HG02798 (cell line): Measurements from ENCODE around the gene SAMD8.

Experiments
- ATAC-seq: cut with Tn5 transposase; IDR thresholded peaks from one replicate; pipeline ENCODE4 v1.9.1; 2021; ENCODE audit warnings: mild to moderate bottlenecking; ENCODE audit not compliant: unreplicated experiment, poor library complexity

Gene SAMD8

DNA sequence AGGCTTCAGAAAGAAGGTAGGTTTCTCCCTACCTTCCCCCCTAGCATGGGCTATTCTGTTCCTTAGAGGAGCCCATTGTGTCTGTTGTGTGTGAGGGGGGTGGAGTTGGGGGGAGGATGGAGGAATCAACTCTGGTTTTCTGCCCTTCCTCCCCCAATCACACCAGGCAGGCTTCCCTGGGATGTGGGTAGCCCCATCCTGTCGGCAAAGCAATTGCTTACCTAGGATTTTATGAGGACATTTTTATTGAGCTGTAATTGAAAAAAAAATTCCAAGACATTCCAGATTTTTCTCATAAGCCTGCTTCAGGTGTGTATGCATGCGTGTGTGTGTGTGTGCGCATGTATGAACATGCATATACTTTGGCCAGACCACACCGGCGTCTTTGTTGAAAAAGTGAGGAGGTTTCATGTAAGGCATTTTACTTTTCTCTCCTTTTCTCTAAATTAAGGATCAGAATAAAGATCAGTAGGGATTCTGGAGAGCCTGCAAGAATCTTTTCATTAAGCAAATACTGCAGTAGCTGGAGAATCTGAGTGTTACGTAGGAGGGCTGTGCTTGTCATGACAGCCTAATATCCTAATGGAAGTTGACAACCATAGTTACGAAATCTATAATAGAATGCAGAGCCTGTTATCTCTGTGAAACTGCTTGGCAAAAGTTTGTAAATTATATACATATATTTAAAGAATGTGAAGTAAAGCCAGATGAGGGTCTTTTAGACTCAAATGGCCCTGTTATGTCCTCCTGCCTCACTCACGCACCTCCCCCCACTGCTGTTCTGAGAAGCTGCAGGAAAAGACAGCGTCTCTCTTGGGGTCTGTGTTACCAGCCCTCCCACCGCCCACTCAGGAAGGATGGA lies 27.3 kb upstream of the SAMD8 start:
- no peak for ATAC-seq

DNA sequence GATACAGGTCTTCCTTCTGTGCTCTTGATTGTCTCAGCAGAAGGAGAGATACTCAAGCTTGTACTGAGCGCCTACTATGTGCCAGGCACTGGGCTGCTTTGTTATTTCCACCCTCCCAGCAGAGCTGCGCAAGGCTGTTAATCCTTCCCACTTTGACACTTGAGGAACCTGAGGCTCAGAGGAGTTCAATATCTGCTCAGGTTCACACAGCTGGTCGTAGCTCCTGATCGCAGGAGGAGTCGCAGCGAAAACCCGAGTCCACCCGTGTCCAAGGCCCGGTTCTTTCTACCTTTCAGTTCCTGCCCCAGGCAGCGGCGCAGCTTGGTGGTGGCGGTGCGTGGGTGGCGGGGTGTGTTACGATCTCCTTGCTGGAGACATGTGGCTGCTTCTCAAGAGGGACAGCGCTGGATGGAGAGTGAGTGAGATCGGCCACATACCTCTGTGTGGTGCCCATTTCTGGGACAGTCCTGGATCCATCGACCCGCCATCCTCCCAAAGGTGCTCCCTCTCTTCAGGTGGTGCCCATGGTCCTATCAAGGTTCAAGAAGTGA lies 26.5 kb upstream of the SAMD8 start:
- ATAC-seq: no peak

GRCh38 chr10:75086278-75086934 lies 25.1 kb upstream of the SAMD8 start:
- ATAC-seq: no peak

DNA sequence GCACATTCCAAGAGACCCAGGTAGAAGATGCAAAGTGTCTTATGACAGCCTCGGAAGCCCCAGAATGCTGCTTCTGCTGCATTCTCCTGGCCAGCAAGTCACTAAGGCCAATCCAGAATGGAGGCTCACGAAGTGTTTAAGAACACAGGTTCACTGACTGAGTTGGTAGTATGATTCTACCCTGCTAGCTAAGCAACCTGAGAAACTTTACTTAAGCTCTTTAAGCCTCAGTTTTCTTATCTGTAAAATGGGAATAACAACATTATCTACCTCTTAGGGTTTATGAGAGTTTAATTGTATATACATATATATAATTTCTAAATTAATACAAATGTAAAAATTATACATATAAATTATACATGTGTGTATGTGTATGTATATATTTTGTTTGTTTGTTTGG lies 22.8 kb upstream of the SAMD8 start:
- no peak for ATAC-seq

DNA sequence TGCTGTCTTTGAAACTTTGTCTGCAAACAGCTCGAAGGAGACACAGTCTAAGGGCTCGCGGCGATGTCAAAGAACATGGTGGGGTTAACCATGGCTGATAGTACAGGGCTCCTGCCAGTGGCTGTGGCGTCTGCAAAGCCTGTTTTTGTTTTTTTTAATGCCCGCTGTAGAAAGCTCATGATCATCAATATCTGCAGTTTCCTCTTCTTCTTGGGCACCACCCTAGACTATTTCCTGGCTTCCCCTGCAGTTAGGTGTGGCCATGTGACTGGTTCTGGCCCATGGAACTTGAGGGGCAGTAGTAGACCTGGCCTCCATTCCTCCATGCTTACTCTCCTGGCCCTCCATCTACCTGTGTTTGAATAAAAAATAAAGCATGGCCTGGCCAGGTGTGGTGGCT lies 21.8 kb upstream of the SAMD8 start:
- no peak for ATAC-seq

DNA sequence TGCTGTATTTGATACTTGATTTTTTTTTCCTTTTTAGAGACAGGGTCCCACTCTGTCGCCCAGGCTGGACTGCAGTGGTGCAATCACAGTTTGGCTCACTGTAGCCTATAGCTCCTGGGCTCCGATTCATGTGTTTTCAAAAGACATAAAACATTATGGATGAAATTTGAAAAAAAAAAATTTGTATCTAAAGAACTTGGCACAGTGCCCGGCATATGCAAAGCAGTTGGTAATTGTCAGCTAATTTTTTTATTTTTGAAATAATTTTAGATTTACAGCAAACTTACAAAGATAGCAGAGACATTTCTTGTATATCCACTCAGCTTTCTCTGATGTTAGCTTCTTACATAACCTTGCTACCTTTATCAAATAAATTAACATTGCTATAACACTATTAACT lies 20.3 kb upstream of the SAMD8 start:
- no peak for ATAC-seq

DNA sequence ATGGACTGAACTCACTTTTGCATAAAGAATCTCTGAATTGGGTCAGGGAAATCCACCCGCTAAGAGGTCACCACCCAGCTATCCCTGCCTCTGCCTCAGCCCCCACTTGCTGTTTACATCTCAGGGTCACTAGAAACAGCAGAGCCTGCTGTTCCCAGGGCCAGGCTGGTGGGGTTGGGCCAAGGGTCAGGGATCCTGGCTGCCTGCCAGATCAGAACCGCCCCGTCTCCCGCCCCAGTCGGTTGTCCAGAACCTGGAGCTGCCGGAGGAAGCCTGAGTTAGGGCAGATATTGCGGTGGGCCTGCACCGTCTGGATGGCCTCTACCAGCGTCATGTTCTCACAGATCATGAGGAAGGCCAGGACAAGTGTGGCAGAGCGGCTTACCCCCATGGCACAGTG lies 17.0 kb upstream of the SAMD8 start:
- no peak for ATAC-seq

GRCh38 chr10:75095631-75096030 lies 15.8 kb upstream of the SAMD8 start:
- no peak for ATAC-seq

DNA sequence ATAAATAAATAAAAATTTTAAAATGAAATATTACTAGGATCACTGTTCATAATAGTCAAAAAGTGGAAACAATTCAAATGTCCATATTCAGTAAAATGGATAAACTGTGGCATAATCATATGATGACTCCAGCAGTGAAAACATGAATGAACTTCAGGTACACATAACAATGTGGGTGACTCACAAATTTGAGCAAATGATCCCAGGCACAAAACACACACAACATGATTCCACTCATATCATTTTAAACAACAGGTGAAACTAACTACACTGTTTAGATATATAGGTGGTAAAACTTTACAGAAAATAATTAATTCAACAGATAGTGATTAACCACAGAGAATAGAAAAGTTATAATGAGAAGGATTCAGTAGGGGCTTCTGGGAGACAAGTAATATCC lies 14.7 kb upstream of the SAMD8 start:
- no peak for ATAC-seq

DNA sequence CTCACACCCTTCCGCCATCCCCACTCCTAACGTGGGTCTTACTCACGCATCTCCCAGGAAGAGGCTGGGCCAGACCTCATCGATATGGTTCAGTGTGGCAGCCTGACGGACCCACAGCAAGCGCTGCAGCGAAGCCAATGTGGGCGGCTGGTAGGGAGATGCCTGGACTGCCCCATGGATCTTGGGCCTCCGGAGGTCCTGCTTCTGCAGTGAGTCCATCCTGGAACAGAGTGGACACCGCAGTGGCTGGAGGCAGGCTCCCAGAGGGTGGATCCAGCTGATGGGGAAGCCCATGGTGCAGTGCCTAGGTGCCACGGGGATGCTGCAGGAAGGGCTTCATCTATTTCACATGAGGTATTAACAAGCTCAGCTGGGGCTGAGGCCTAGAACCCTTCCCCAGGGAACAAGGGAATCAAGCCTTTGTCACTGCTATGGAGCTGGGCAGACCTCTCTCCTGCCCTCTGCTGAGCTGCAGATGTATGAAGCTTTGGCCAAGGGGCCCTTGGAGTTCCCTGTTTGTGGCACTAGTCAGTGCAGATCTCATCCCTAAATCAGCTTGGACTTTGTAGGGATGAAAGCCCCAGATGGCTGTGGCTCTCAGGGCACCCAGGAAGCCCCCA lies 13.7 kb upstream of the SAMD8 start:
- no peak for ATAC-seq

DNA sequence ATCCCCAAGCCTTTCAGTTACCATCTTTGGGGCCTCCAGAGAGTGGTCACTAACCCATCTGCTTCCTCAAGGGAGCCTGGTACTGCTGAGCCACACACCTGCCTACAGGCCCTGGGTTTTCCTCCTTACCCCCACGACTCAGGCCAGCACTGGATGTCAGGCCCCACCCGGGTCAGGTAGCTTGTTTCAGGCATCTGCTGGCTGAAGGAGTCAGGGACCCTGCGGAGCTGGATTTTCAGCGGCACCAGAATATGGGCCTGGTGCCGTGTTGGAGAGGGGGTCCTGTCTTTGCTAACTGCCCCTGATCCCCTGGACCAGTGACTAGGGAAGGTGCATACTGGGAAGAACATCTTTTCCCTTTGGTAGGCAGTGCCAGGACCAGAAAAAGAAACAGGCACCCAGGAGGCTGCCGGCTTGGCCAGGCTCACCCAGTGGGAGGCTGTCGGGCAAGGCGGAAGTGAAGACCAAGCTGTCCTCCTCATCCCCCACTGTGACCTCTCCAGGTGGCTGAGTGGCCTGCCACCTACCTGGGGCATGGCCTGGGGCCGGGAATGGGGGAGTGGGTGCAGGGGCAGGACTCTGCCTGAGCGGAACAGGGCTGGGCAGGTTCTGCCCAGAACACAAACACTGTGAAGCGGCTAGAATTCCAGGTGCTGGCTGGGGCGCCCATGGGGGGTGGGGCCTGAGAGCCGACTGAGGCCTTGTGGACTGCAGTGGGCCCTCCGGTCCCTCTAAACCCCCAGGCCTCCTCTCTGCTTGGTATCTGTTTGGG lies 12.4 kb upstream of the SAMD8 start:
- no peak for ATAC-seq

- ATAC-seq: peak; percentile 87
Measured at GRCh38 chr10:75099952-75100763, 11.3 kb upstream of the SAMD8 start.

- no peak for ATAC-seq
Measured at GRCh38 chr10:75100764-75101291, 10.6 kb upstream of the SAMD8 start.

DNA sequence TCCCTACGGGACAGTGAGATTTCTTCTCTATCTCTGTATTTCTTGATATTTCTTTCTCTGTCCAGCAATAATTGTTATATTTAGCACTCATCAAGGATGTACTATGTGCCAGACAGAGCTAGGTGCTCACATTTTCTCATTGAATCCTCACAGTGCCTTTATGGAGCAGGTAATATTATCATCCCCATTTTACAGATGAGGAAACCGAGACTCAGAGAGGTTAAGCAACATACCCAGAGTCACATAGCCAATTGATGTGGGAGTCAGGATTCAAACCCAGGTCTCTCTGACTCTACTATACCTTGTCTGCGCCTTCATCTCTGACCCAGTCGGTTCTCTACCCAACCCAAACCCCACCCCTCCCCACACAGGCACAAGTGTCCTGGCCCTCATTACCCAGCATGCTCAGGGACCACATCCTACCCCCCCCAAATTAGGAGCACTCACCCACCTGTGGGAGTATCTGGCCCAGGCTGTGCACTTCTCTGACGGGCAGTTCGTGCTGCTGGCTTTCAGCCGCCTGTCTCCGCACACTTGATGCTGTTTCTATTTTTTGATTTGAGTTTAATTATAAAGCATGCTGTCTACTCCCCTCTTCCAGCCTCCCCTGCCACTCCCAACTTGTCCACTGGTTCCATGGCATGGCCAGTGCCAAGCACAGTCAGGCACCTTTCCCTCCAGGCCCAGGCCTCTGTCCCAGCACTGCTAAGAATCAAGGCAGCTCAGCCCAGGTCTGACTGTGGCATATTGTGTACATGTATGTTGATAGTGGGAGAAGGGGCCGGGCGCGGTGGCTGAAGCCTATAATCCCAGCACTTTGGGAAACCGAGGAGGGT lies 9.8 kb upstream of the SAMD8 start:
- ATAC-seq: no peak

DNA sequence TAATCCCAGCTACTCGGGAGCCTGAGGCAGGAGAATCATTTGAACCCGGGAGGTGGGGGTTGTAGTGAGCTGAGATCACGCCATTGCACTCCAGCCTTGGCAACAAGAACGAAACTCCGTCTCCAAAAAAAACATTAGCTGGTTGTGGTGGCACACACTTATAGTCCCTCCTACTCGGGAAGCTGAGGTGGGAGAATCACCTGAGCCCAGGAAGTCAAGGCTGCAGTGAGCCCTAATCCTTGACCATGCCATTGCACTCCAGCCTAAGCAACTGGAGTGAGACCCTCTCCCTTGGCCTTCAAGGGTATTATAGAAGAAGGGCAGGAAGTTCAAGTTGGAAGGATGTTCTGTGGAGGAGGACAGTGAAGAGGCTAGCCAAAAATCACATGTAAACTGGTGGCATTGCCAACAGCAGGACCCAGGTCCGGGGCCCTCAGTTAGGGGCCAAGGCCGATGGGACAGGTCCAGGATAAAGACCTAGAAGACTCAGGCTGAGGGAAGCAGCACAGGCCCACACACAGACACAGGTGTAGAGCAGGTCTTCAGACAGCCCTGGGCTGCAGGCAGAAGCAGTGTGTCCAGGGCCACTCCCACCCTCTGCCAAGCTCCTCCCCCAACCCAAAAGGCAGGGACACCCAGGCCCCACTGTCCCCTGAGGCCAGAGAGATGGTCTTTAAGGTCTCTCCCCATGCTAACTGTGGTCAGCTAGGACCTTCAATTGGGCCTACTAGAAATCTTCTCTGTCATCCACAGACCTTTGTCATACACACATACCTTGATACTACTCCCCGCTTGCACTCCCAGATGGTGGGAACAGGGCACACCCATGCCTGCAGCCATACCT lies 8.4 kb upstream of the SAMD8 start:
- ATAC-seq: no peak

- ATAC-seq: no peak
Measured at GRCh38 chr10:75103881-75104686, 7.4 kb upstream of the SAMD8 start.

- no peak for ATAC-seq
Measured at GRCh38 chr10:75104842-75105241, 6.6 kb upstream of the SAMD8 start.
